HepG2 (cell line): Measurements from ENCODE around the gene APOC3. TPM values are rescaled to one million over a fixed set of nuclear protein-coding genes. Genes with fewer than 3 reads are reported as not detected.
A peak's percentile ranks its signal among the peaks of the same experiment; 100 is the strongest.

Source experiments
- ATF5 ChIP-seq: sonication (generic); formaldehyde crosslinking; IDR thresholded peaks from 2 replicates; pipeline ENCODE4 v1.4.0; 2020; ENCODE audit warnings: mild to moderate bottlenecking, low read depth, missing genetic modification reagents
- BATF2 ChIP-seq: sonication (generic); formaldehyde crosslinking; IDR thresholded peaks from 2 replicates; pipeline ENCODE4 v1.8.0; 2022; ENCODE audit warnings: mild to moderate bottlenecking, missing genetic modification reagents, moderate library complexity
- GABPA ChIP-seq, 2 experiments: IDR thresholded peaks; 2 replicates each; pipeline ENCODE4 v1.6.1; 2011 to 2016; ENCODE audit warnings: low read depth in 2 of 2, low read length in 1 of 2, missing biosample characterization in 1 of 2, missing genetic modification characterization in 1 of 2
- GMEB1 ChIP-seq: sonication (generic); formaldehyde crosslinking; IDR thresholded peaks from 2 replicates; pipeline ENCODE4 v1.5.1; 2020; ENCODE audit warnings: missing genetic modification reagents, mild to moderate bottlenecking, borderline replicate concordance
- KDM1A ChIP-seq: IDR thresholded peaks from 2 replicates; pipeline ENCODE4 v1.6.1; 2016; ENCODE audit warnings: missing compliant biosample characterization
- KDM3A ChIP-seq: IDR thresholded peaks from 2 replicates; pipeline ENCODE4 v1.6.1; 2018; ENCODE audit warnings: low read depth, missing compliant biosample characterization
- KLF12 ChIP-seq: sonication (generic); formaldehyde crosslinking; IDR thresholded peaks from 2 replicates; pipeline ENCODE4 v1.4.0; 2020; ENCODE audit warnings: missing genetic modification reagents, borderline replicate concordance
- MED13 ChIP-seq: sonication (generic); formaldehyde crosslinking; IDR thresholded peaks from 2 replicates; pipeline ENCODE4 v1.5.0; 2020; ENCODE audit warnings: missing genetic modification reagents
- NFKBIZ ChIP-seq: IDR thresholded peaks from 2 replicates; pipeline ENCODE4 v1.6.1; 2018; ENCODE audit warnings: missing genetic modification reagents, missing compliant biosample characterization
- PHB2 ChIP-seq: fragments of 450-650 bp; IDR thresholded peaks from 2 replicates; pipeline ENCODE4 v1.6.1; 2018; ENCODE audit not compliant: partially characterized antibody
- PRDM15 ChIP-seq: sonication (generic); formaldehyde crosslinking; IDR thresholded peaks from 2 replicates; pipeline ENCODE4 v1.4.0; 2020; ENCODE audit warnings: missing genetic modification reagents
- RELA ChIP-seq: sonication (generic); formaldehyde crosslinking; IDR thresholded peaks from 2 replicates; pipeline ENCODE4 v1.4.0; 2020; ENCODE audit warnings: missing genetic modification reagents
- RFXANK ChIP-seq: IDR thresholded peaks from 2 replicates; pipeline ENCODE4 v1.6.1; 2016
- SALL1 ChIP-seq: sonication (generic); formaldehyde crosslinking; IDR thresholded peaks from 2 replicates; pipeline ENCODE4 v1.8.0; 2022; ENCODE audit warnings: mild to moderate bottlenecking, missing genetic modification reagents
- SKI ChIP-seq: fragments of 450-650 bp; IDR thresholded peaks from one replicate; pipeline ENCODE4 v1.6.1; 2018; ENCODE audit warnings: mild to moderate bottlenecking; ENCODE audit not compliant: partially characterized antibody
- ZC3H4 ChIP-seq: sonication (generic); formaldehyde crosslinking; IDR thresholded peaks from 2 replicates; pipeline ENCODE4 v1.4.0; 2020; ENCODE audit warnings: missing genetic modification reagents, borderline replicate concordance
- ZFAT ChIP-seq: sonication (generic); formaldehyde crosslinking; conservative IDR thresholded peaks from 2 replicates; pipeline ENCODE4 v1.8.1; 2023; ENCODE audit warnings: missing genetic modification reagents, inconsistent platforms
- ZFP36 ChIP-seq: fragments of 150-350 bp; IDR thresholded peaks from 2 replicates; pipeline ENCODE4 v1.6.1; 2018; ENCODE audit warnings: borderline replicate concordance, low read length, low read depth; ENCODE audit not compliant: partially characterized antibody
- ZFY ChIP-seq: sonication (generic); formaldehyde crosslinking; IDR thresholded peaks from 2 replicates; pipeline ENCODE4 v1.4.0; 2020; ENCODE audit warnings: missing genetic modification reagents
- ZMYM4 ChIP-seq: sonication (generic); formaldehyde crosslinking; IDR thresholded peaks from 2 replicates; pipeline ENCODE4 v1.8.1; 2023; ENCODE audit warnings: mild to moderate bottlenecking, missing genetic modification reagents
- ZNF24 ChIP-seq: fragments of 450-650 bp; IDR thresholded peaks from 2 replicates; pipeline ENCODE4 v1.6.1; 2017; ENCODE audit warnings: antibody characterized with exemption, mild to moderate bottlenecking
- ZNF335 ChIP-seq: sonication (generic); formaldehyde crosslinking; IDR thresholded peaks from 2 replicates; pipeline ENCODE4 v1.4.0; 2020; ENCODE audit warnings: missing genetic modification reagents
- ZNF766 ChIP-seq: sonication (generic); formaldehyde crosslinking; IDR thresholded peaks from 2 replicates; pipeline ENCODE4 v1.5.0; 2020; ENCODE audit warnings: missing genetic modification reagents, borderline replicate concordance
- ZSCAN31 ChIP-seq: sonication (generic); formaldehyde crosslinking; IDR thresholded peaks from 2 replicates; pipeline ENCODE4 v1.5.0; 2020; ENCODE audit warnings: low read depth, mild to moderate bottlenecking, missing genetic modification reagents
- ZZZ3 ChIP-seq: sonication (generic); formaldehyde crosslinking; IDR thresholded peaks from 2 replicates; pipeline ENCODE4 v1.4.0; 2020; ENCODE audit warnings: missing genetic modification reagents, mild to moderate bottlenecking, borderline replicate concordance
- polyA plus RNA-seq, 8 experiments: library from polyadenylated mRNA; depleted of rRNA in 3 of 8; stranded (reverse) in 7 of 8; unstranded in 1 of 8; fragments of >200 nt; fragmentation: Illumina TruSeq in 4 of 8; extraction: Trizol in 4 of 8; gene quantifications; 2 replicates each; pipeline versions ENCODE4 v1.2.1 to v1.2.3, GENCODE V29; 2011 to 2016; ENCODE audit warnings: low read depth in 4 of 8, missing spikeins in 1 of 8, mixed read lengths in 1 of 8; ENCODE audit not compliant: insufficient read depth in 1 of 8
- total RNA-seq, 5 experiments: library from RNA; depleted of rRNA; stranded (reverse); fragments of >200 nt; fragmentation: Illumina TruSeq; extraction: Trizol; gene quantifications; 2 replicates each; pipeline ENCODE4 v1.2.3, GENCODE V29; 2016; ENCODE audit warnings: low read depth in 1 of 5

APOC3 gene
- total and polyA plus RNA-seq, 2 of the 13 experiments (the other 11 are each of a cell fraction or from before 2014, with no cell fraction given): 314 to 687 TPM

GRCh38 chr11:116825854-116826750 is 3.6 kb upstream of the APOC3 start (continued):
- TF ChIP-seq ZFY (CRISPR knock-in tag): no peak
- peak; percentile 12; the same call in 1 of the 2 replicates for TF ChIP-seq KDM3A (CRISPR knock-in tag)
- no peak for TF ChIP-seq ZNF24
- no peak for TF ChIP-seq ZNF335 (CRISPR knock-in tag)
- no peak for TF ChIP-seq ATF5 (CRISPR knock-in tag)
- no peak for TF ChIP-seq ZZZ3 (CRISPR knock-in tag)
- TF ChIP-seq BATF2: no peak
- TF ChIP-seq PRDM15 (CRISPR knock-in tag): no peak
- peak; percentile 68; the same call in 1 of the 2 replicates for TF ChIP-seq KDM1A
- TF ChIP-seq MED13 (CRISPR knock-in tag): no peak
- TF ChIP-seq RELA (CRISPR knock-in tag): no peak
- TF ChIP-seq ZC3H4 (CRISPR knock-in tag): no peak
- TF ChIP-seq PHB2: no peak
- TF ChIP-seq GABPA (IDR thresholded peaks at IDR 0.05; ENCODE audit: low read depth, low read length): no peak
- TF ChIP-seq GABPA (CRISPR knock-in tag; IDR thresholded peaks at IDR 0.05; ENCODE audit: low read depth): no peak
- TF ChIP-seq ZFP36: peak; percentile 34
- no peak; the same call in 1 of the 2 replicates for TF ChIP-seq KLF12 (CRISPR knock-in tag)
- TF ChIP-seq ZSCAN31 (CRISPR knock-in tag): no peak
- 0 out of 2 replicates have a peak, but pooled peaks have one; percentile 8 for TF ChIP-seq ZNF766
- peak; percentile 28 for TF ChIP-seq SKI
- no peak for TF ChIP-seq GMEB1
- TF ChIP-seq NFKBIZ (CRISPR knock-in tag): no peak
- no peak for TF ChIP-seq ZMYM4
- no peak for TF ChIP-seq SALL1 (CRISPR knock-in tag)
- TF ChIP-seq RFXANK (CRISPR knock-in tag): no peak
- TF ChIP-seq ZFAT (CRISPR knock-in tag): no peak
